DMS153 treated with DMSO at 0.1 percent for 48 hours (cell line): ENCODE data around the gene NKX2-4.

Experiments
- DNase-seq: peaks from one replicate; lab custom pipeline; 2025; ENCODE audit not compliant: unreplicated experiment; lab: John Stamatoyannopoulos, UW

Gene NKX2-4

DNA sequence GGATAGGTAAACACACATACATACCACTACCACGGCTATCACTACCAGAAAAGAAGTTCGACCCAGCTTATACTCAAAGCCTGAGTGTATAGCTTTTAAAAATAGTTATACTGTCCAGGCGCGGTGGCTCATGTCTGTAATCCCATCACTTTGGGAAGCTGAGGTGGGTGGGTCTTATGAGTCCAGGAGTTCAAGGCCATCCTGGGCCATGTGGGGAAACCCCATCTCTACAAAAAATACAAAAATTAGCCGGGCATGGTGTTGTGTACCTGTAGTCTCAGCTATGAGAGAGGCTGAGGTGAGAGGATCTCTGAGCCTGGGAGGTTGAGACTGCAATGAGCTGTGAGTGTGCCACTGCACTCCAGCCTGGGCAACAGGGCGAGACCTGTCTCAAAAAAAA is 32.9 kb downstream of the NKX2-4 start:
- DNase-seq: no peak

GRCh38 chr20:21361266-21361665 is 36.1 kb downstream of the NKX2-4 start:
- DNase-seq: no peak

- no peak for DNase-seq
Observed at GRCh38 chr20:21360705-21361104, 36.6 kb downstream of the NKX2-4 start.

GRCh38 chr20:21358737-21359136 is 38.6 kb downstream of the NKX2-4 start:
- no peak for DNase-seq

GRCh38 chr20:21357844-21358243 is 39.5 kb downstream of the NKX2-4 start:
- no peak for DNase-seq

GRCh38 chr20:21356386-21356785 is 40.9 kb downstream of the NKX2-4 start:
- DNase-seq: no peak

- no peak for DNase-seq
Observed at GRCh38 chr20:21355981-21356380, 41.3 kb downstream of the NKX2-4 start.

DNA sequence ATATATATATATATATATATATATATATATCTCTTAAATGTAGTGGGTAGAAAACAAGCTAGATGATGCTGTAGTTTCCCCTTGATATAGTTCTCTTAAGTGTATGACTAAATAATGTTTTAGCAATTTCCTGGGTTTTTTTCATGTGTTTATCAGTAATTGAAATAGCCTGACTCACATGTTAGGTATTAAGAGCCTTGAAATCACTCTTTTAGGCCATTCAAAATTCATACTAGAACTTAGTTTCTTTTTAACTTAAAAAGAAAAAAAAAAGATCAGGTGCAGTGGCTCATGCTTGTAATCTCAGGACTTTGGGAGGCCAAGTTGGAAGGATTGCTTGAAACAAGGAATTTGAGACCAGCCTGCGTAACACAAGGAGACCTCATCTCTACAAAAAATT is 44.1 kb downstream of the NKX2-4 start:
- DNase-seq: no peak

DNA sequence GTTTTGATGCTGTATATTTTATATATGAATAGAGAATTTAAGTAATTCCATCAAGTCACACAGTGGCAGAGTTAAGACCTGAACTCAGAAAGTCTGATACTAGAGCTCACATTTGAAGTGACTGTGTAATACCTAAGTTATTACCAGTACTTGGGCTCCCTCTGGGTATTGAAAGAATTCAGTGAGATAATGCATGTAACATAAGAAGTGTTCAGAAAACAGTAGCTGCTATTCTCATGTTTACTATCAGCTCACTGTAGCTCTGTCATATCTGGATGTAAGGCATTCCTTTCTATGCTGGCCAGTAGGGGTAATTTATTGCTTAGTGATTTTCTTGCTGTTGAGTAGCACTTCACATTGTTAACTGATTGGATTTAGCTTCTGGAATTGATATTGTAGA is 44.6 kb downstream of the NKX2-4 start:
- no peak for DNase-seq
